CD4-positive, alpha-beta T cell (primary cell): ENCODE measurements around the gene EPHB1. TPM values are rescaled to one million over a fixed set of nuclear protein-coding genes. Genes with fewer than 3 reads are reported as not detected.

Experiments used
- ATAC-seq: fragments of 200-7000 bp; cut with Tn5 transposase; one replicate; pipeline ENCODE4 v1.10.0; 2022; ENCODE audit warnings: mild to moderate bottlenecking; ENCODE audit not compliant: poor library complexity
- CTCF ChIA-PET: fragments of 350-600 bp; sonication (Branson Sonifier 250); formaldehyde crosslinking; loops from one replicate; lab custom pipeline; 2021; ENCODE audit warnings: antibody characterized with exemption, inconsistent platforms; lab: Charles Lee
- POLR2A ChIA-PET: fragments of 350-600 bp; sonication (Branson Sonifier 250); formaldehyde crosslinking; loops from one replicate; lab custom pipeline; 2021; ENCODE audit warnings: antibody characterized with exemption, inconsistent platforms; lab: Charles Lee
- DNase-seq, 14 experiments: peaks; one replicate each; pipeline ENCODE4 v3.0.0-alpha.2; 2013 to 2020; ENCODE audit warnings: mixed read lengths in 2 of 14
- H3K27ac ChIP-seq, 2 donors: one replicate each; pipeline versions ENCODE4 v1.5.1 to v1.7.0; 2013; ENCODE audit warnings: low read length in 2 of 2, low read depth in 1 of 2, mild to moderate bottlenecking in 1 of 2
- H3K27me3 ChIP-seq, 2 experiments: 1 replicate in 1 of 2; 2 replicates in 1 of 2; pipeline versions ENCODE4 v1.6.1 to v1.7.0; 2013; ENCODE audit warnings: low read length in 2 of 2, control low read depth in 1 of 2, mild to moderate bottlenecking in 1 of 2, moderate library complexity in 1 of 2; ENCODE audit not compliant: insufficient read depth in 2 of 2, control insufficient read depth in 1 of 2
- H3K36me3 ChIP-seq: one replicate; pipeline ENCODE4 v1.6.1; 2013; ENCODE audit warnings: low read length, control low read depth; ENCODE audit not compliant: insufficient read depth
- H3K4me1 ChIP-seq: one replicate; pipeline ENCODE4 v1.6.1; 2013; ENCODE audit warnings: low read length, control low read depth; ENCODE audit not compliant: insufficient read depth
- H3K4me3 ChIP-seq: one replicate; pipeline ENCODE4 v1.5.1; 2013; ENCODE audit warnings: mild to moderate bottlenecking, low read length, moderate library complexity
- H3K9me3 ChIP-seq, 2 experiments: 1 replicate in 1 of 2; 2 replicates in 1 of 2; pipeline versions ENCODE4 v1.6.1 to v1.7.0; 2013; ENCODE audit warnings: low read length in 2 of 2, mild to moderate bottlenecking in 2 of 2, control low read depth in 1 of 2, moderate library complexity in 1 of 2; ENCODE audit not compliant: control insufficient read depth in 1 of 2, insufficient read depth in 1 of 2
- H3K27ac Mint-ChIP-seq: one replicate; pipeline ENCODE4 v1.8.0; 2020; ENCODE audit warnings: mixed read lengths
- H3K27me3 Mint-ChIP-seq: one replicate; pipeline ENCODE4 v1.8.0; 2021; ENCODE audit warnings: mixed read lengths
- H3K36me3 Mint-ChIP-seq: one replicate; pipeline ENCODE4 v1.8.0; 2021; ENCODE audit warnings: low read depth, mixed read lengths
- H3K4me1 Mint-ChIP-seq: one replicate; pipeline ENCODE4 v1.8.0; 2021; ENCODE audit warnings: low read depth, mixed read lengths
- H3K4me3 Mint-ChIP-seq: one replicate; pipeline ENCODE4 v1.8.0; 2020; ENCODE audit warnings: mild to moderate bottlenecking, mixed read lengths
- H3K9me3 Mint-ChIP-seq: one replicate; pipeline ENCODE4 v1.8.0; 2020; ENCODE audit warnings: mixed read lengths
- CTCF ChIP-seq: fragments of 200-600 bp; IDR thresholded peaks from one replicate; pipeline ENCODE4 v1.8.0; 2022; ENCODE audit warnings: antibody characterized with exemption, mild to moderate bottlenecking
- intact Hi-C, 2 experiments: fragments of 100-400 bp; cut with DNase I in 1 of 2; cut with micrococcal nuclease in 1 of 2; formaldehyde crosslinking; loops; one replicate each; pipeline versions ENCODE4 v1.15.1 to v1.9.0; 2023 to 2025; cut with DNase I, micrococcal nuclease
- total RNA-seq, 174 experiments: library from RNA in 2 of 174; stranded (reverse) in 2 of 174; gene quantifications; one replicate each; pipeline ENCODE4 v1.2.3 and lab custom pipeline; 2021 to 2026

Gene EPHB1
- total RNA-seq, 2 experiments from 2014 or later, result 0.08 to 0.49 TPM

- Mint-ChIP-seq H3K36me3 (no peaks in the 10 kb centered on the region), H3K27ac (no peak overlapping the region), H3K4me1 (no peaks in the 10 kb centered on the region), H3K4me3 (no peak overlapping the region), H3K27me3 (no peaks in the 10 kb centered on the region), H3K9me3 (no peaks in the 10 kb centered on the region)
- ChIA-PET POLR2A (no interaction called here), CTCF (no interaction called here)
- Histone ChIP-seq H3K4me1 (no peaks in the 10 kb centered on the region), H3K9me3 (no peaks in the 10 kb centered on the region), H3K27ac (no peak overlapping the region), H3K27me3 (no peaks in the 10 kb centered on the region), H3K36me3 (no peaks in the 10 kb centered on the region), H3K4me3 (no peak overlapping the region)
- no peak for TF ChIP-seq CTCF
- DNase-seq, result no peak
- no peak for ATAC-seq
- intact Hi-C loops, result no loop called here
Measured at GRCh38 chr3:135100366-135100765, 305.3 kb downstream of the EPHB1 start.

DNA sequence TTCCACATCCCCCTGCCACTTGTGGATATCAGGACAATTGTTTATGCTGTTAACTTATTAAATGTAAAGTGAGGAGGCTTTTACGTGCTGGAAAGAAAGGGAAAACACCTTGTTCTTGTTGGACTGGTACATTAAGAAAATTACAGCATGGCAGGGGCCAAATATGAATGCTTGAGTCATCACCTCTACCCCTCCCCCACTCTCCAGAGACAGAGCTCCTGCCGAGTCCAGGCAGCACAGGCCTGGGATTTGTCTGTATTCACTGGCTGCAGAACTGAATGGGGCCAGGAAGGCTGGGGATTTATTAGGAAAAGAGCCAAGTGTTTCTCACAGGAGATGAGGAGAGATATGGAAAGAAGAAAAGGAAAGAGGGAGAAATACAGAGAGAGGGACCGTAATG, 308.9 kb downstream of the EPHB1 start:
- Mint-ChIP-seq H3K9me3 (no peaks in the 10 kb centered on the region), H3K27ac (no peak overlapping the region), H3K4me1 (no peaks in the 10 kb centered on the region), H3K36me3 (no peaks in the 10 kb centered on the region), H3K27me3 (no peaks in the 10 kb centered on the region), H3K4me3 (no peak overlapping the region)
- DNase-seq (no peak), ATAC-seq (no peak)
- H3K9me3 ChIP-seq, result no peaks in the 10 kb centered on the region
- no peak overlapping the region for H3K27ac ChIP-seq
- intact Hi-C loops, result no loop called here
- H3K27me3 ChIP-seq, result no peaks in the 10 kb centered on the region
- TF ChIP-seq CTCF, result no peak
- no peaks in the 10 kb centered on the region for H3K4me1 ChIP-seq
- CTCF ChIA-PET, result no interaction called here
- no peak overlapping the region for H3K4me3 ChIP-seq
- no peaks in the 10 kb centered on the region for H3K36me3 ChIP-seq
- POLR2A ChIA-PET, result no interaction called here

- ChIA-PET POLR2A (no interaction called here), CTCF (no interaction called here)
- Mint-ChIP-seq H3K27me3 (no peaks in the 10 kb centered on the region), H3K9me3 (no peaks in the 10 kb centered on the region), H3K27ac (no peak overlapping the region), H3K36me3 (no peaks in the 10 kb centered on the region), H3K4me3 (no peak overlapping the region), H3K4me1 (no peaks in the 10 kb centered on the region)
- Histone ChIP-seq H3K4me3 (no peak overlapping the region), H3K4me1 (no peaks in the 10 kb centered on the region), H3K27me3 (no peaks in the 10 kb centered on the region), H3K36me3 (no peaks in the 10 kb centered on the region), H3K9me3 (peaks cover 0 to 4% of the 10 kb centered on the region in 2 experiments), H3K27ac (no peak overlapping the region)
- no peak for ATAC-seq
- TF ChIP-seq CTCF, result no peak
- no peak for DNase-seq
- intact Hi-C loops, result no loop called here
Measured at GRCh38 chr3:135106445-135106844, 311.4 kb downstream of the EPHB1 start.
